GM12878 (cell line): ENCODE measurements around the gene DBNDD2. TPM values are rescaled to one million over a fixed set of nuclear protein-coding genes. Genes with fewer than 3 reads are reported as not detected.

Source experiments
- ATAC-seq: fragments of 200-7000 bp; cut with Tn5 transposase; 3 replicates; pipeline ENCODE4 v1.9.1; 2020; ENCODE audit warnings: mild to moderate bottlenecking, moderate library complexity
- BruUV-seq: library from RNA; stranded (reverse); fragments of 400-500 nt; replicated peaks from 2 replicates; lab custom pipeline; 2021; lab: Mats Ljungman, UMichigan
- CTCF ChIA-PET: fragments of 300-600 bp; sonication (Branson Sonifier 250); formaldehyde crosslinking; extraction: SDS; loops from one replicate; lab custom pipeline; 2021; ENCODE audit warnings: inconsistent platforms; lab: Yijun Ruan, JAX
- POLR2A ChIA-PET: fragments of 350-600 bp; formaldehyde crosslinking; extraction: SDS; loops from one replicate; lab custom pipeline; 2021; ENCODE audit warnings: inconsistent platforms; lab: Charles Lee
- RAD21 ChIA-PET: fragments of 300-600 bp; sonication (Branson Sonifier 250); formaldehyde crosslinking; loops from one replicate; lab custom pipeline; 2023; ENCODE audit warnings: antibody characterized with exemption; ENCODE audit not compliant: unreplicated experiment; lab: Charles Lee
- SMC1A ChIA-PET: fragments of 300-600 bp; sonication (Branson Sonifier 250); formaldehyde crosslinking; loops from one replicate; lab custom pipeline; 2023; ENCODE audit not compliant: unreplicated experiment, uncharacterized antibody; lab: Charles Lee
- DNase-seq: peaks from one replicate; pipeline ENCODE4 v3.0.0-alpha.2; 2011; ENCODE audit warnings: low read depth, low spot score
- FAIRE-seq: peaks from 3 replicates; lab custom pipeline; 2011; peaks lifted over from hg19 to GRCh38; lab: Jason Lieb, UNC
- H2AFZ ChIP-seq: 2 replicates; pipeline ENCODE4 v1.6.0; 2011; ENCODE audit warnings: low read depth, low read length, control low read depth; ENCODE audit not compliant: control insufficient read depth
- H3K27ac ChIP-seq: 2 replicates; pipeline ENCODE4 v1.5.1; 2011; ENCODE audit warnings: control low read depth; ENCODE audit not compliant: control insufficient read depth, insufficient read depth
- H3K27me3 ChIP-seq, 2 experiments: replicated peaks in 1 of 2; 2 replicates each; pipeline versions ENCODE4 v1.6.0 to v1.6.1; 2011; ENCODE audit warnings: low read length in 1 of 2; ENCODE audit not compliant: control insufficient read depth in 2 of 2, insufficient read depth in 2 of 2
- H3K36me3 ChIP-seq, 2 experiments: 2 replicates each; pipeline ENCODE4 v1.5.1; 2011; ENCODE audit warnings: low read length in 1 of 2; ENCODE audit not compliant: control insufficient read depth in 2 of 2, insufficient read depth in 2 of 2
- H3K4me1 ChIP-seq: 2 replicates; pipeline ENCODE4 v1.6.1; 2011; ENCODE audit warnings: mild to moderate bottlenecking, low read length, moderate library complexity, mixed read lengths; ENCODE audit not compliant: control insufficient read depth, insufficient read depth
- H3K4me2 ChIP-seq: 2 replicates; pipeline ENCODE4 v1.6.0; 2011; ENCODE audit warnings: control low read depth; ENCODE audit not compliant: control insufficient read depth, insufficient read depth
- H3K4me3 ChIP-seq: fragments of 200-600 bp; sonication (generic); 2 replicates; pipeline ENCODE4 v1.5.1; 2016
- H3K79me2 ChIP-seq: 2 replicates; pipeline ENCODE4 v1.6.0; 2011; ENCODE audit warnings: low read length; ENCODE audit not compliant: control insufficient read depth, insufficient read depth
- H3K9ac ChIP-seq: 2 replicates; pipeline ENCODE4 v1.8.0; 2011; ENCODE audit warnings: low read length, control low read depth, mixed read lengths; ENCODE audit not compliant: control insufficient read depth, insufficient read depth
- H3K9me3 ChIP-seq: replicated peaks from 3 replicates; pipeline ENCODE4 v1.5.1; 2011; ENCODE audit warnings: mild to moderate bottlenecking, low read length; ENCODE audit not compliant: control insufficient read depth, insufficient read depth
- H4K20me1 ChIP-seq: 2 replicates; pipeline ENCODE4 v1.6.0; 2011; ENCODE audit not compliant: control insufficient read depth, insufficient read depth
- ESRRA ChIP-seq: IDR thresholded peaks from 2 replicates; pipeline ENCODE4 v1.6.1; 2012; ENCODE audit warnings: mild to moderate bottlenecking, low read length, improper control_type of control experiment
- ETV6 ChIP-seq, 2 experiments: fragments of 450-650 bp in 1 of 2; IDR thresholded peaks in 1 of 2; conservative IDR thresholded peaks in 1 of 2; 2 replicates each; pipeline ENCODE4 v1.6.1; 2014; ENCODE audit warnings: antibody characterized with exemption in 1 of 2, borderline replicate concordance in 1 of 2, low read depth in 1 of 2, mild to moderate bottlenecking in 1 of 2, moderate library complexity in 1 of 2
- EZH2 ChIP-seq: IDR thresholded peaks from 2 replicates; pipeline ENCODE4 v1.6.1; 2012; ENCODE audit warnings: low read depth, mild to moderate bottlenecking, control low read depth, inconsistent platforms, low read length, borderline replicate concordance; ENCODE audit not compliant: control insufficient read depth
- IRF4 ChIP-seq: IDR thresholded peaks from 2 replicates; pipeline ENCODE4 v1.6.1; 2011; ENCODE audit warnings: low read depth, low read length
- KAT2A ChIP-seq: conservative IDR thresholded peaks from 2 replicates; pipeline ENCODE4 v1.6.1; 2011; ENCODE audit warnings: low read depth, low read length; ENCODE audit not compliant: control insufficient read depth
- PRDM15 ChIP-seq: fragments of 450-650 bp; formaldehyde crosslinking; IDR thresholded peaks from 2 replicates; pipeline ENCODE4 v1.4.0; 2020; ENCODE audit warnings: mild to moderate bottlenecking, moderate library complexity
- RAD21 ChIP-seq: IDR thresholded peaks from 2 replicates; pipeline ENCODE4 v1.6.1; 2011; ENCODE audit warnings: mild to moderate bottlenecking, low read depth, low read length, moderate library complexity; ENCODE audit not compliant: insufficient read depth
- RB1 ChIP-seq: fragments of 450-650 bp; formaldehyde crosslinking; IDR thresholded peaks from 2 replicates; pipeline ENCODE4 v1.6.1; 2017; ENCODE audit warnings: mild to moderate bottlenecking, borderline replicate concordance
- SIX5 ChIP-seq: IDR thresholded peaks from 2 replicates; pipeline ENCODE4 v1.6.1; 2011; ENCODE audit warnings: mild to moderate bottlenecking, low read depth, low read length, moderate library complexity; ENCODE audit not compliant: severe bottlenecking
- SRF ChIP-seq, 2 experiments: IDR thresholded peaks; 2 replicates each; pipeline ENCODE4 v1.6.1; 2011; ENCODE audit warnings: low read depth in 2 of 2, low read length in 2 of 2, mild to moderate bottlenecking in 1 of 2, moderate library complexity in 1 of 2
- ZNF217 ChIP-seq: fragments of 450-650 bp; IDR thresholded peaks from 2 replicates; pipeline ENCODE4 v1.6.1; 2017; ENCODE audit warnings: antibody characterized with exemption, mild to moderate bottlenecking
- WGBS: methylation state at CpG from one replicate; pipeline ENCODE4 v1.1.6; 2016; ENCODE audit warnings: low lambda C conversion rate; ENCODE audit not compliant: insufficient replicate concordance, insufficient coverage; ENCODE audit errors: missing lambda C conversion rate; 5-methylcytosine and 5-hydroxymethylcytosine counted together
- in situ Hi-C: fragments of 300-500 bp; cut with MboI; formaldehyde crosslinking; loops from 9 replicates; pipeline ENCODE4 v1.14.3; 2018; ENCODE audit warnings: mixed read lengths
- intact Hi-C: fragments of 100-400 bp; cut with micrococcal nuclease; formaldehyde crosslinking; loops from one replicate; pipeline ENCODE4 v1.14.2; 2022; ENCODE audit not compliant: unreplicated experiment
- polyA plus RNA-seq, 11 experiments: library from polyadenylated mRNA; depleted of rRNA in 4 of 11; unstranded in 6 of 11; stranded (reverse) in 5 of 11; fragments of >200 nt; fragmentation: Nextera tagmentation in 4 of 11; fragmentation: Illumina TruSeq in 1 of 11; extraction: Ambion mirVana in 4 of 11; extraction: Trizol in 1 of 11; gene quantifications; 1 replicate in 1 of 11; 2 replicates in 10 of 11; pipeline versions ENCODE4 v1.2.1 to v1.2.3, GENCODE V29; 2011 to 2016; ENCODE audit warnings: inconsistent platforms in 2 of 11, missing spikeins in 2 of 11, low read depth in 1 of 11
- total RNA-seq, 4 experiments: library from RNA; depleted of rRNA in 3 of 4; stranded (reverse); fragments of >200 nt in 3 of 4; fragmentation: Illumina TruSeq in 1 of 4; extraction: Trizol in 1 of 4; gene quantifications; 2 replicates each; pipeline versions ENCODE4 v1.2.1 to v1.2.3, GENCODE V29; 2013 to 2021

The DBNDD2 gene
- total and polyA plus RNA-seq, 10 of the 15 experiments (the other 5 are each of a cell fraction or from before 2014, with no cell fraction given) = 0.17 to 5.7 (median 0.49) TPM; not detected in 1

- TF ChIP-seq PRDM15 (CRISPR knock-in tag) (no peak), SIX5 (no peak), RB1 (no peak), IRF4 (no peak)
These were observed 33.0 kb downstream of the DBNDD2 start (continued) for GRCh38 chr20:45440891-45441685.

GRCh38 chr20:45441746-45442145 lies 33.7 kb downstream of the DBNDD2 start:
- no TSS peak for BruUV-seq
- RAD21 ChIA-PET = no interaction called here
- POLR2A ChIA-PET = no interaction called here
- H2AFZ ChIP-seq = no peak overlapping the region
- H3K9me3 ChIP-seq = no peaks in the 10 kb centered on the region
- no peaks in the 10 kb centered on the region for H3K79me2 ChIP-seq
- no peak overlapping the region for H3K4me3 ChIP-seq
- H4K20me1 ChIP-seq = no peaks in the 10 kb centered on the region
- no peak overlapping the region for H3K4me2 ChIP-seq
- CTCF ChIA-PET = no interaction called here
- ATAC-seq (no peak), FAIRE-seq (no peak), DNase-seq (no peak)
- no peak for TF ChIP-seq SRF (IDR thresholded peaks at IDR 0.05; ENCODE audit: low read depth in 2 of 2, low read length in 2 of 2)
- TF ChIP-seq EZH2 = no peak
- TF ChIP-seq KAT2A = no peak
- no peak for TF ChIP-seq ZNF217
- no peak for TF ChIP-seq ETV6 (conservative IDR thresholded peaks at IDR 0.05 in 1 of 2, IDR thresholded peaks at IDR 0.05 in 1 of 2; ENCODE audit: borderline replicate concordance in 1 of 2, low read depth in 1 of 2)
- TF ChIP-seq RAD21 = no peak
- no peak for TF ChIP-seq ESRRA
- H3K9ac ChIP-seq = no peak overlapping the region
- WGBS = 40% methylated on average over 1 of the region's 1 CpG
- H3K27ac ChIP-seq = no peak overlapping the region
- no peaks in the 10 kb centered on the region for H3K36me3 ChIP-seq
- SMC1A ChIA-PET = no interaction called here
- H3K27me3 ChIP-seq = no peaks in the 10 kb centered on the region; a peak in 2 of 4 replicates
- no peaks in the 10 kb centered on the region; the same call in 1 of the 2 replicates for H3K4me1 ChIP-seq
- intact Hi-C loops = no loop called here
- in situ Hi-C loops = no loop called here
